ENCODE data around the gene ZER1. TPM values are rescaled to one million over a fixed set of nuclear protein-coding genes. Genes with fewer than 3 reads are reported as not detected.

ZER1 gene
- total and polyA plus RNA-seq, 2 of the 4 experiments (the other 2 are of a cell fraction), result 7.7 to 34.9 TPM

DNA sequence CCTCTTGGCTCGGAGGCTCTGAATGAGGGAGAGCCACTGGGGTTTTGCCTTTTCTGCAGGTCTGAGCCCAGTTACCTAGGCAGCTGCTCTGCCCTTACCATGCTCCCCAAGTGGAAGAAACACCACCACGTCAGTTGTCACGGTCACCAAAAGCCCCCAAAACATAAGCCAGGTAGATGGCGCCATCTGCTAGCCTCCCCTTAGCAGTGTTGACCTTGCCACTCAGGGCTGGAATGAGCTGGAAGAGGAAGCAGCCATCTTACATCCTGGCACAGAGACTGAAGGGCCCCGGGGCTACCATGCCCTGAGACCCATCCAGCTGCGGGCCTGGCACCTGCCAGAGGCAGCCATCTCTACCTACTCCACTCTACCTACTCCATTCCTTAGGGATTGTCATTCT, 7.4 kb downstream of the ZER1 start:
- POLR2A ChIA-PET (ENCODE audit: unreplicated experiment), result no interaction called here

More for the DNA sequence above, 7.4 kb downstream of the ZER1 start:
- no peak overlapping the region for H3K4me2 ChIP-seq (ENCODE audit: low read depth, low read length)
- no peak overlapping the region for H2BK5ac ChIP-seq (ENCODE audit: low read depth, low read length, poor library complexity, severe bottlenecking)
- H3K79me1 ChIP-seq (ENCODE audit: low read depth in 1 of 2, low read length in 2 of 2), result peaks cover 11 to 43% of the 10 kb centered on the region in 2 experiments; a peak in 3 of 4 replicates
- no peak overlapping the region for H3K4ac ChIP-seq (ENCODE audit: low read depth, low read length)
- no peak overlapping the region for H4K8ac ChIP-seq (ENCODE audit: low read depth in 2 of 2, low read length in 2 of 2)
- TF ChIP-seq BHLHE40 (IDR thresholded peaks at IDR 0.05; ENCODE audit: low read depth, low read length), result no peak
- no peak for TF ChIP-seq MXI1 (IDR thresholded peaks at IDR 0.05; ENCODE audit: borderline replicate concordance, low read depth, low read length)
- TF ChIP-seq, protein P1, sequence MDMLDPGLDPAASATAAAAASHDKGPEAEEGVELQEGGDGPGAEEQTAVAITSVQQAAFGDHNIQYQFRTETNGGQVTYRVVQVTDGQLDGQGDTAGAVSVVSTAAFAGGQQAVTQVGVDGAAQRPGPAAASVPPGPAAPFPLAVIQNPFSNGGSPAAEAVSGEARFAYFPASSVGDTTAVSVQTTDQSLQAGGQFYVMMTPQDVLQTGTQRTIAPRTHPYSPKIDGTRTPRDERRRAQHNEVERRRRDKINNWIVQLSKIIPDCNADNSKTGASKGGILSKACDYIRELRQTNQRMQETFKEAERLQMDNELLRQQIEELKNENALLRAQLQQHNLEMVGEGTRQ (IDR thresholded peaks at IDR 0.05; ENCODE audit: low read depth, low read length), result no peak
- TF ChIP-seq RAD21 (IDR thresholded peaks at IDR 0.05; ENCODE audit: low read length), result no peak
- no peak for TF ChIP-seq CEBPB (IDR thresholded peaks at IDR 0.05; ENCODE audit: low read depth, low read length)
- TF ChIP-seq CHD1 (IDR thresholded peaks at IDR 0.05; ENCODE audit: low read depth, low read length), result no peak
- no peak for TF ChIP-seq MAFK (IDR thresholded peaks at IDR 0.05; ENCODE audit: low read depth, low read length)
- H4K20me1 ChIP-seq (ENCODE audit: insufficient read depth, low read length), result 0 out of 2 replicates have a peak, but pooled peaks cover 4% of the 10 kb centered on the region
- H2BK20ac ChIP-seq (ENCODE audit: low read depth, low read length), result no peak overlapping the region
- H3K9ac ChIP-seq (ENCODE audit: low read depth, low read length), result no peak overlapping the region
- H2BK15ac ChIP-seq (ENCODE audit: low read depth, low read length), result no peak overlapping the region
- H4K5ac ChIP-seq (ENCODE audit: low read depth, low read length), result no peak overlapping the region
- no peak overlapping the region for H3K4me3 ChIP-seq (ENCODE audit: insufficient read depth, low read depth, low read length)
- no peaks in the 10 kb centered on the region for H3K9me3 ChIP-seq (ENCODE audit: control insufficient read depth, insufficient read depth, low read length)
- no peak overlapping the region for H3K14ac ChIP-seq (replicated peaks; ENCODE audit: low read depth, low read length)
- H3K9me1 ChIP-seq (ENCODE audit: insufficient read depth, low read length), result no peaks in the 10 kb centered on the region
- CTCF ChIA-PET, result no interaction called here
- peaks cover 4% of the 10 kb centered on the region for H3K36me3 ChIP-seq (ENCODE audit: control insufficient read depth, insufficient read depth, low read length)
- no peak overlapping the region for H3K27ac ChIP-seq (ENCODE audit: insufficient read depth, low read length)
- no peak overlapping the region for H3K18ac ChIP-seq (ENCODE audit: low read depth, low read length)
- intact Hi-C loops (cut with micrococcal nuclease), result no loop called here
- H3K56ac ChIP-seq (ENCODE audit: extremely low read depth, insufficient read depth, low read length), result no peak overlapping the region
- no peak for ATAC-seq (ENCODE audit: low read depth)
- no peak overlapping the region for H2AK5ac ChIP-seq (ENCODE audit: low read depth, low read length)
- dilution Hi-C loops (cut with HindIII; ENCODE audit: low sequenced_read_pairs, unreplicated experiment), result no loop called here
- no peak overlapping the region for H2AK9ac ChIP-seq (replicated peaks; ENCODE audit: low read depth, low read length, poor library complexity)
- no peak overlapping the region for H2BK120ac ChIP-seq (ENCODE audit: low read depth, low read length)
- H2AFZ ChIP-seq (replicated peaks; ENCODE audit: low read length, poor library complexity), result no peak overlapping the region
- DNase-seq, result no peak
- no peak overlapping the region for H3K23ac ChIP-seq (ENCODE audit: low read depth, low read length)
- H4K91ac ChIP-seq (ENCODE audit: insufficient read depth, low read depth, low read length), result no peak overlapping the region
- BruUV-seq (replicated peaks), result no TSS peak
- H3K4me1 ChIP-seq (ENCODE audit: control insufficient read depth, insufficient read depth, low read length), result no peaks in the 10 kb centered on the region
- in situ Hi-C loops (cut with MboI; ENCODE audit: low sequenced_read_pairs), result no loop called here
- 85% methylated on average over 6 of the region's 6 CpGs; no CpG with 5 or more reads in 1 of the 2 experiments for WGBS, 2 experiments (ENCODE audit: extremely low coverage in 2 of 2, insufficient read length in 1 of 2)
- no peaks in the 10 kb centered on the region for H3K27me3 ChIP-seq (ENCODE audit: control insufficient read depth, insufficient read depth, low read length)
